ENCODE data around the gene SEMA4A. TPM values are rescaled to one million over a fixed set of nuclear protein-coding genes. Genes with fewer than 3 reads are reported as not detected.

SEMA4A gene
- total RNA-seq, 1 donor from 2014 or later: 1.4 TPM

DNA sequence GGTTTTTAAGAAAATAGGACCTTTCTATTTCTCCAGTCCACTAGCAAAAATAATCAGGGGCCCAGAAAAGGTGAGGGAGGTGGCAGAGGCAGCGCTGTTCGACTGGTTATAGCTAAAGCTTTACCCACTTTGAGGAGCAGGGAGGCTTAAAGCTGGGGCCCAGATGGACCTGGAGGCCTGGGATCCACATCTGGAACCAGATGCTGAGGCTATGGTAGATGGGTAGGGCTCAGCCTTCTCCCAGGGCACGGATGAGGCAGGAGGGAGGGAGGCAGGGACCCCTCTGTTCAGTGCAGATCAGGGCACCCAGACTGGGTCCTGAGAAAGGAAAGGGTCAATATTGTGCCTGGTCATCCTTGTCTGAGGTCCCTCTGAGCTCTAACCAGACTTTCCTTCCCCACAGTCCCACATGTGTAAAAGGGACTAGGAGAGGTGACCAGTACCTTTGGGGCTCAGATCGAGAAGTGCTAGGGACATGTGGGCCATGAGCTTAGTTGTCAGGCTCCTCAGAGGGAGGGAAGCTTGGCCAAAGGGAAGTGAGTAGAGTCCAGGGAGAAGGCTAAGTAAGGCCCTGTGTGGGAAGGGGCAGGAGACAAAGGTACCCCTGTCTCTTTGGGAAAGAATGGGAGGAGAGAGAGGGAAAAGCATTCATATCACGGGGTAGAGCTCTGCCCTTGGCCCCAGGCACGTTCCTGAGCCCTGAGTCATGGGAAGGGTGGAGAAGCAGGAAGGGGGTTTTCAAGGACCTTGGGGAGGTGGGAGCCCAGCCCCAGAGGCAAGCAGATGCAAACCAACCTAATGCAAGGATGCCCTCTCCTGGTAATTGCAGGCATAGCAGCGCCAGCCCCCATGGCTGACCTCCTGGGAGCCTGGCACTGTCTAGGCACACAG lies 23.5 kb upstream of the SEMA4A start:
- ATAC-seq (ENCODE audit: poor library complexity) (peak; percentile 53), DNase-seq (peak; percentile 87)
- intact Hi-C loops (cut with DNase I): loop anchor here (2.0 kb wide), 1 partner anchor 33 kb away; no protein-coding TSS in a partner anchor

DNA sequence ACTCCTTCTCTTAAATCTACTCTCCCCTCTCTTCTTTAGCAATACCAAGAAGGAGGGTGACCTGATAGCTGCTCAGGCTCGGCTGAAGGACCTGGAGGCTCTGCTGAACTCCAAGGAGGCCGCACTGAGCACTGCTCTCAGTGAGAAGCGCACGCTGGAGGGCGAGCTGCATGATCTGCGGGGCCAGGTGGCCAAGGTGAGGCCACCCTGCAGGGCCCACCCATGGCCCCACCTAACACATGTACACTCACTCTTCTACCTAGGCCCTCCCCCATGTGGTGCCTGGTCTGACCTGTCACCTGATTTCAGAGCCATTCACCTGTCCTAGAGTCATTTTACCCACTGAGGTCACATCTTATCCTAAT lies 22.8 kb upstream of the SEMA4A start:
- no peak for DNase-seq
- no peak for ATAC-seq (ENCODE audit: poor library complexity)
- intact Hi-C loops (cut with DNase I): loop anchor here (2.0 kb wide), 1 partner anchor 34 kb away; no protein-coding TSS in a partner anchor

DNA sequence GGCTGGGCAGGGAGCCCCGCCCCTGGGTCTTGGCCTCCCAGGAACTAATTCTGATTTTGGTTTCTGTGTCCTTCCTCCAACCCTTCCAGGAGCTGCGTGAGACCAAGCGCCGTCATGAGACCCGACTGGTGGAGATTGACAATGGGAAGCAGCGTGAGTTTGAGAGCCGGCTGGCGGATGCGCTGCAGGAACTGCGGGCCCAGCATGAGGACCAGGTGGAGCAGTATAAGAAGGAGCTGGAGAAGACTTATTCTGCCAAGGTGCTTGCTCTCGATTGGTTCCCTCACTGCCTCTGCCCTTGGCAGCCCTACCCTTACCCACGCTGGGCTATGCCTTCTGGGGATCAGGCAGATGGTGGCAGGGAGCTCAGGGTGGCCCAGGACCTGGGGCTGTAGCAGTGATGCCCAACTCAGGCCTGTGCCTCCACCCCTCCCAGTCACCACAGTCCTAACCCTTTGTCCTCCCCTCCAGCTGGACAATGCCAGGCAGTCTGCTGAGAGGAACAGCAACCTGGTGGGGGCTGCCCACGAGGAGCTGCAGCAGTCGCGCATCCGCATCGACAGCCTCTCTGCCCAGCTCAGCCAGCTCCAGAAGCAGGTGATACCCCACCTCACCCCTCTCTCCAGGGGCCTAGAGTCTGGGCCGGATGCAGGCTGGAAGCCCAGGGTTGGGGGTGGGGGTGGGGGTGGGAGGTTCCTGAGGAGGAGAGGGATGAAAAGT lies 18.5 kb upstream of the SEMA4A start:
- intact Hi-C loops (cut with DNase I): no loop called here
- no peak for ATAC-seq (ENCODE audit: poor library complexity)
- no peak for DNase-seq

- no peak for DNase-seq
- no peak for ATAC-seq (ENCODE audit: poor library complexity)
- intact Hi-C loops (cut with DNase I): no loop called here
These were observed 17.2 kb upstream of the SEMA4A start for GRCh38 chr1:156135930-156136871.

DNA sequence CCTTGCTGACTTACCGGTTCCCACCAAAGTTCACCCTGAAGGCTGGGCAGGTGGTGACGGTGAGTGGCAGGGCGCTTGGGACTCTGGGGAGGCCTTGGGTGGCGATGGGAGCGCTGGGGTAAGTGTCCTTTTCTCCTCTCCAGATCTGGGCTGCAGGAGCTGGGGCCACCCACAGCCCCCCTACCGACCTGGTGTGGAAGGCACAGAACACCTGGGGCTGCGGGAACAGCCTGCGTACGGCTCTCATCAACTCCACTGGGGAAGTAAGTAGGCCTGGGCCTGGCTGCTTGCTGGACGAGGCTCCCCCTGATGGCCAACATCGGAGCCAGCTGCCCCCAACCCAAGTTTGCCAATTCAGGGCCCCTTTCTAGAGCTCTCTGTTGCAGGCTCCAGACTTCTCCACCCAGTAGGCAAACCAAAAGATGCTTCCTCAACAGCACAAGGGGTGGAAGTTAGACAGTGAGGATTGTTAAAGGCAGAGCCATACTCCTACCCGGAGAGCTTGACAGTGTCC lies 16.4 kb upstream of the SEMA4A start:
- ATAC-seq (ENCODE audit: poor library complexity) (no peak), DNase-seq (no peak)
- intact Hi-C loops (cut with DNase I): no loop called here

GRCh38 chr1:156138458-156138867 lies 14.9 kb upstream of the SEMA4A start:
- DNase-seq: no peak
- ATAC-seq (ENCODE audit: poor library complexity): no peak
- intact Hi-C loops (cut with DNase I): no loop called here

DNA sequence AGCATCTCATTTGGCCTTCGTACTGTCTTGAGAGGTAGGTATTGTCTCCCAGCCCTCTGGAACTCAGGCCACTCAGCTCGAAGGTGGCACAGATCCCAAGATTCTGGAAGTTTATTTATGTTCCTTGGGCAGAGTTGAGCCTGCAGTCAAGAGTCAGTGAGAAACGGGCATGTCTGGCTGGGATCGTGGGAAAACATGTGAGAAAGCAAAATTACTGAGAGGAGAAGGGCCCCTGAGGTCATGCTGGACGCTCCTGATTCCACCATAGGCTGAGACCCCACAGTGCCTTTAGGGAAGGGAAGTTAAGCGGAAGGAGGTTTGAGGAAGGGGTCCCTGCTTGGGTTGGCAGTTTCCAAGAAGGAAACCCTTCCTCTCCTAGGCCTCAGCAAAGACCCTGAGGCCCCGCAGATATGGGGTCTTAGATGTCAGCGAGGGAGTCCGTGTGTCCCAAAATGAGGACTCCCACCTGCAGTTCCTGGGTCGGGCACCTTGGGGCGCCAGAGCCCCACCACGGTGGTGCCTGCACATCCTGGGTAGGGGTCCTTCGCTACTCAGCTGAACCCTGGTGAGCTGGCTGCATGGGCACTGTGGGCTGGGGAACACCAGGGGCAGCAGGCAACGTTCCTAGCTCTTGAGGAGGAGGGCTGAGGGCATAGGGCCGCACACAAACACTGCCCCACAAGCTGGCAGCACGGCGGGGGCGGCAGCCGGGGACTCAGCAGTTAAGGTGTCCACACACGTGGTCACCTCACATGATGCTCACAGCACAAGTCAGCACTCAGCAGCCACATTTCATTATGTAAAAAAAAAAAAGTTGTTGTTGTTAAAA lies 12.3 kb upstream of the SEMA4A start:
- intact Hi-C loops (cut with DNase I): loop anchor here (10.0 kb wide), 1 partner anchor 54 kb away; the partner anchor contains the start of gene SLC25A44
- ATAC-seq (ENCODE audit: poor library complexity): peak; percentile 44
- DNase-seq: peak; percentile 55

DNA sequence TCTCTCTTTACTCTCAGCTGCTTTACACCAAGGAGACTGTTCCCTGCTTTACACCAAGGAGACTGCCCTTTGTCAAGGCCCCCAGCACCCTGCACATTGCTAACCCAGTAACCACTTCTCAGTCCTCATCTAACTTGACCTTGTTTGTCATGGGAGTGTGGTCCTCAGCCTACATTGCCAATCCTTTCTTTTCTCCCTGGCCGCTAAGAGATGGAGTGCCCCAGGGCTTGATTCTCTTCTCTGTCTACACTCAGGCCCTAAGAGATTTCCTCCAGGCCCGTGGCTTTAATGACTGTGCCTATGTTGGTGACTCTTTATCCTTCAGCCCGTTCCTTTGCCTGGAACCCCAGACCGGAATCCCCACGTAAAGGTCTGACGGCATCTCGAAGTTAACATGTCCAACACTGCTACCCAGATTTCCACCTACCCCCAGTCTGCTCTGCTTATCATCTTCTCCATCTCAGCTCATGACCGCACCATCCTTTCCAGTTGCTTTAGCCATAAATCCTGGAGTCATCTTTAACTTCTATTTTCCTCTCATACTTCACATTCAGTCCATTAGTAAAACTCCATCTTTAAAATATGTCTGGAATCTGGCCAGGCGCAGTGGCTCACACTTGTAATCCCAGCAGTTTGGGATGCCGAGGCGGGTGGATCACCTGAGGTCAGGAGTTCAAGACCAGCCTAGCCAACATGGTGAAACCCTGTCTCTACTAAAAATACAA lies 9.5 kb upstream of the SEMA4A start:
- intact Hi-C loops (cut with DNase I): loop anchor here (10.0 kb wide), 1 partner anchor 51 kb away; the partner anchor contains the start of gene SLC25A44
- no peak for DNase-seq
- ATAC-seq (ENCODE audit: poor library complexity): no peak

- ATAC-seq (ENCODE audit: poor library complexity) (no peak), DNase-seq (no peak)
- intact Hi-C loops (cut with DNase I): loop anchor here (10.0 kb wide), 1 partner anchor 50 kb away; the partner anchor contains the start of gene SLC25A44
These were observed 8.6 kb upstream of the SEMA4A start for GRCh38 chr1:156144742-156145141.

DNA sequence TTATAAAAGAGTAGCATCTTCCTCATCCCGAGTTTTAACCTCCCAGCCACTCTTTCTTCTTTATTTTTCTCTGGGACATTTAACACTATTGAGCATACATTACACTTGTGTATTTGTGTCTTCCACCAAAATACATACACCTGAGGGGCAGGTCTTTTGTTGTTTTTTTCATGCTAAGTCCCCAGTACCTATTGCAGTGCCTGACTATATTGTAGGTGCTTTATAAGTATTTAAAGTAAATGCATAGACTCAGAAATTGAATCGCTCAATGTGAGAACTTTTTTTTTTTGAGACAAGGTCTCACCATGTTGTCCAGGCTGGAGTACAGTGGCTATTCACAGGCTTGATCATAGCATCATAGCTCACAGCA lies 7.8 kb upstream of the SEMA4A start:
- DNase-seq: no peak
- ATAC-seq (ENCODE audit: poor library complexity): no peak
- intact Hi-C loops (cut with DNase I): loop anchor here (10.0 kb wide), 1 partner anchor 49 kb away; the partner anchor contains the start of gene SLC25A44

DNA sequence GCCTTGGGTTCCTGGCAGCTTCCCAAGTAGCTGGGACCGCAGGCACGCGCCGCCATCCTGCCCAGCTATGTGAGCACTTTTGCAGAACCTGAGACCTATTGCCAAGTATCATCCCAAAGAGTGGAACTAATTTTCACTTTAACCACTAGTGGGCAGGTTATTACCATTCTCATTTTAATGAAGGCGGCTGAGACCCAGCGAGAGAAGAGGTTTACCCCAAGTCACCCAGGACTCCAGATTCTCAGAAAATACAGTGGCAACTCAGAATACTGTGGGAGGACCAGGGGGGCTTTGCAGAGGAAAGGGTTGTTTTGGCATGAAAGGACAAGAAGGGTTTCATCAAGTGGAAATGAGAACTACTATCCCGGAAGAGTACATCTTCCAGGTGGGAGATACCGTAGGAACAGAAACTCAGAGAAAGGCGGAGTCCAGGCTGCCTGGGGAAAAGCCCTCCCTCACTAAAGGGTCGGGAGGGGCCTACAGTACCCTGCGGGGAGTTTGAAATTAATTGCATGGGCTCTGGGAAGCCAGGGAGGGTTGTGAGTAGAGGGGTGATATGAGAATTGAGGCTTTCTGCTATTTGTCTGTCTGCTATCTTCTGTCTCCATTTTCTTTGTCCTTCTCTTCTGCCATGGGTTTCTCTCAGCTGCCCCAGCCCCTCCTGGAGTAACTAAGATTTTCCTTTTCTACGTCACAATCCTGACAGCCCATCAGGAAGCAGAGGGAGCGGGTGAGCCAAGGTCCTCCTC lies 7.2 kb upstream of the SEMA4A start:
- DNase-seq (peak; percentile 80), ATAC-seq (ENCODE audit: poor library complexity) (peak; percentile 67)
- intact Hi-C loops (cut with DNase I): loop anchor here (10.0 kb wide), 1 partner anchor 49 kb away; the partner anchor contains the start of gene SLC25A44

GRCh38 chr1:156146769-156147405 lies 6.5 kb upstream of the SEMA4A start:
- intact Hi-C loops (cut with DNase I): loop anchor here (10.0 kb wide), 1 partner anchor 48 kb away; the partner anchor contains the start of gene SLC25A44
- DNase-seq (peak; percentile 53), ATAC-seq (ENCODE audit: poor library complexity) (no peak)

DNA sequence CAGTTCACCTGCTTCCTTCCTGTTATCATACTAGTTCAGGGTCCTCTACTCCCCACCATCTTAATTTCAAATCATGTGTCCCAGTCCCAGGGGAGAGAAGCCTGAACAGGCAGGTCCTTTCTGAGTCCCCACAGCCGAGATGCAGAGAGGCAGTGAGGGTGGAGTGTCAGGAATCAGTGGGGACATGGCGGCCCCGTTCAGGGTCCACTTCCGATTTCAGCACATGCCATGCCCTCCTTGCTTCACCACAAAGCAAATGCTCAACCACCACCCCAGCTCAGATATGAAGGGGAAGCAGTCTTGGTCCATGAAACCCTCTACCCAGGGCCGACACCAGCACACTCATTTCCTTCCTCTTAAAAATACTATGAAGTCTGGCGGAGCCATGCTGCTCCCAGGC lies 5.2 kb upstream of the SEMA4A start:
- ATAC-seq (ENCODE audit: poor library complexity) (peak; percentile 11), DNase-seq (peak; percentile 52)
- intact Hi-C loops (cut with DNase I): loop anchor here (10.0 kb wide), 1 partner anchor 47 kb away; the partner anchor contains the start of gene SLC25A44

- ATAC-seq (ENCODE audit: poor library complexity) (no peak), DNase-seq (no peak)
- intact Hi-C loops (cut with DNase I): loop anchor here (5.0 to 10.0 kb wide), 2 partner anchors 45 to 73 kb away; partner anchors contain the start of gene SLC25A44
These were observed 3.7 kb upstream of the SEMA4A start for GRCh38 chr1:156149374-156150332.

Data from Right ventricle myocardium superior (tissue), 1 donor.